HCT116 (cell line): ENCODE data around the gene OBSCN. TPM values are rescaled to one million over a fixed set of nuclear protein-coding genes. Genes with fewer than 3 reads are reported as not detected.

ENCODE experiments used
- ATAC-seq: fragments of 200-7000 bp; cut with Tn5 transposase; 2 replicates; pipeline ENCODE4 v1.9.1; 2020; ENCODE audit warnings: mild to moderate bottlenecking, moderate library complexity
- BruUV-seq: library from RNA; stranded (reverse); fragments of 400-500 nt; replicated peaks from 2 replicates; lab custom pipeline; 2021; lab: Mats Ljungman, UMichigan
- CTCF ChIA-PET: fragments of 300-600 bp; sonication (Branson Sonifier 250); formaldehyde crosslinking; loops from one replicate; lab custom pipeline; 2021; ENCODE audit warnings: antibody characterized with exemption; lab: Charles Lee
- POLR2A ChIA-PET: fragments of 300-600, 350-600 bp; sonication (Branson Sonifier 250); formaldehyde crosslinking; loops from one replicate; lab custom pipeline; 2021; ENCODE audit warnings: antibody characterized with exemption; lab: Charles Lee
- RAD21 ChIA-PET, 2 experiments: fragments of 300-600 bp; sonication (Branson Sonifier 250); formaldehyde crosslinking; loops; one replicate each; lab custom pipeline; 2023; ENCODE audit warnings: low total read pairs in 2 of 2; ENCODE audit not compliant: uncharacterized antibody in 2 of 2, unreplicated experiment in 2 of 2, low non-redundant PET in 1 of 2; lab: Charles Lee
- DNase-seq: peaks from one replicate; pipeline ENCODE4 v3.0.0-alpha.2; 2010; ENCODE audit warnings: low read depth, low spot score
- H2AFZ ChIP-seq: fragments of 200-600 bp; shearing (Covaris generic), sonication (generic); 2 replicates; pipeline ENCODE4 v1.6.1; 2017; ENCODE audit warnings: low read depth, mixed run types, mixed read lengths, antibody characterized with exemption, low read length; ENCODE audit not compliant: poor library complexity, severe bottlenecking
- H3K27ac ChIP-seq: 2 replicates; pipeline ENCODE4 v1.5.1; 2012; ENCODE audit warnings: low read depth, low read length
- H3K27me3 ChIP-seq: fragments of 200-600 bp; sonication (generic); 2 replicates; pipeline ENCODE4 v1.6.1; 2016; ENCODE audit warnings: mixed run types, low read length, mixed read lengths; ENCODE audit not compliant: insufficient read depth
- H3K36me3 ChIP-seq, 2 experiments: fragments of 200-500 bp in 1 of 2; fragments of 200-600 bp in 1 of 2; sonication (Bioruptor generic) in 1 of 2; sonication (generic) in 1 of 2; 2 replicates each; pipeline versions ENCODE4 v1.5.1 to v1.6.1; 2014 to 2016; ENCODE audit warnings: low read length in 2 of 2, inconsistent platforms in 1 of 2, mixed read lengths in 1 of 2, mixed run types in 1 of 2; ENCODE audit not compliant: insufficient read depth in 2 of 2, control insufficient read depth in 1 of 2
- H3K4me1 ChIP-seq, 2 experiments: fragments of 200-600 bp in 1 of 2; sonication (generic) in 1 of 2; 2 replicates each; pipeline versions ENCODE4 v1.5.1 to v1.6.1; 2012 to 2017; ENCODE audit warnings: low read length in 2 of 2, inconsistent platforms in 1 of 2, mild to moderate bottlenecking in 1 of 2, mixed read lengths in 1 of 2, mixed run types in 1 of 2, moderate library complexity in 1 of 2; ENCODE audit not compliant: insufficient read depth in 2 of 2, control insufficient read depth in 1 of 2
- H3K4me2 ChIP-seq: fragments of 200-600 bp; sonication (generic); 2 replicates; pipeline ENCODE4 v1.6.1; 2017; ENCODE audit warnings: mixed run types, low read length, mixed read lengths
- H3K4me3 ChIP-seq, 2 experiments: fragments of 200-600 bp in 1 of 2; sonication (generic) in 1 of 2; replicated peaks in 1 of 2; 2 replicates each; pipeline ENCODE4 v1.5.1; 2011 to 2016; ENCODE audit warnings: low read length in 2 of 2, control low read depth in 1 of 2, low read depth in 1 of 2, mild to moderate bottlenecking in 1 of 2, mixed read lengths in 1 of 2, mixed run types in 1 of 2
- H3K79me2 ChIP-seq: fragments of 200-600 bp; sonication (generic); 2 replicates; pipeline ENCODE4 v1.6.1; 2017; ENCODE audit warnings: mild to moderate bottlenecking, mixed run types, low read length, moderate library complexity, mixed read lengths; ENCODE audit not compliant: insufficient read depth
- H3K9ac ChIP-seq: fragments of 200-600 bp; sonication (generic); 2 replicates; pipeline ENCODE4 v1.6.1; 2016; ENCODE audit warnings: low read length, mixed read lengths
- H3K9me2 ChIP-seq: fragments of 200-600 bp; sonication (generic), shearing (Covaris generic); 2 replicates; pipeline ENCODE4 v1.6.1; 2017; ENCODE audit warnings: mixed run types, mild to moderate bottlenecking, moderate library complexity; ENCODE audit not compliant: insufficient read depth
- H3K9me3 ChIP-seq, 2 experiments: fragments of 200-500 bp in 1 of 2; fragments of 200-600 bp in 1 of 2; sonication (Bioruptor generic) in 1 of 2; sonication (generic) in 1 of 2; 2 replicates each; pipeline ENCODE4 v1.6.1; 2014 to 2017; ENCODE audit warnings: low read length in 2 of 2, mixed read lengths in 2 of 2, inconsistent platforms in 1 of 2, low read depth in 1 of 2, mild to moderate bottlenecking in 1 of 2, mixed run types in 1 of 2, moderate library complexity in 1 of 2; ENCODE audit not compliant: control insufficient read depth in 1 of 2, insufficient read depth in 1 of 2
- H4K20me1 ChIP-seq: fragments of 200-600 bp; sonication (generic), shearing (Covaris generic); 2 replicates; pipeline ENCODE4 v1.6.1; 2017; ENCODE audit warnings: mixed run types, mild to moderate bottlenecking, moderate library complexity; ENCODE audit not compliant: insufficient read depth
- EGR1 ChIP-seq: IDR thresholded peaks from 2 replicates; pipeline ENCODE4 v1.6.1; 2012; ENCODE audit warnings: low read depth
- ELF1 ChIP-seq: IDR thresholded peaks from 2 replicates; pipeline ENCODE4 v1.6.1; 2012; ENCODE audit warnings: low read depth, borderline replicate concordance
- EZH2 ChIP-seq: fragments of 200-600 bp; sonication (generic); IDR thresholded peaks from 2 replicates; pipeline ENCODE4 v1.6.1; 2017; ENCODE audit warnings: antibody characterized with exemption, mixed run types
- EZH2phosphoT487 ChIP-seq: fragments of 200-600 bp; IDR thresholded peaks from 2 replicates; pipeline ENCODE4 v1.6.1; 2018; ENCODE audit warnings: antibody characterized with exemption, borderline replicate concordance
- FOSL1 ChIP-seq: IDR thresholded peaks from 2 replicates; pipeline ENCODE4 v1.6.1; 2012; ENCODE audit warnings: low read depth
- JUND ChIP-seq: IDR thresholded peaks from 2 replicates; pipeline ENCODE4 v1.6.1; 2012
- MAX ChIP-seq: IDR thresholded peaks from 2 replicates; pipeline ENCODE4 v1.6.1; 2012
- REST ChIP-seq: IDR thresholded peaks from 2 replicates; pipeline ENCODE4 v1.6.1; 2012; ENCODE audit warnings: low read depth
- TCF7L2 ChIP-seq: IDR thresholded peaks from 2 replicates; pipeline ENCODE4 v1.7.0; 2011; ENCODE audit warnings: borderline replicate concordance, inconsistent platforms; ENCODE audit not compliant: insufficient read depth, insufficient read length; ENCODE audit errors: extremely low read depth
- ZBTB33 ChIP-seq: IDR thresholded peaks from 2 replicates; pipeline ENCODE4 v1.6.1; 2011; ENCODE audit warnings: mild to moderate bottlenecking, low read length, moderate library complexity; ENCODE audit not compliant: insufficient replicate concordance; ENCODE audit errors: extremely low read depth
- ZFX ChIP-seq: fragments of 450-650 bp; IDR thresholded peaks from 2 replicates; pipeline ENCODE4 v1.6.1; 2017
- ZNF274 ChIP-seq: fragments of 200-500 bp; sonication (Bioruptor generic); IDR thresholded peaks from 2 replicates; pipeline ENCODE4 v1.6.1; 2014; ENCODE audit warnings: mild to moderate bottlenecking, low read depth, low read length, inconsistent platforms
- intact Hi-C: fragments of 100-400 bp; cut with micrococcal nuclease; formaldehyde crosslinking; loops from 2 replicates; pipeline ENCODE4 v1.10.0; 2022
- total RNA-seq: library from RNA; stranded (reverse); gene quantifications from one replicate; pipeline ENCODE4 v1.2.1, GENCODE V29; 2021; ENCODE audit not compliant: unreplicated experiment

Gene OBSCN
- total RNA-seq, 1 experiment from 2014 or later = 16.6 TPM

GRCh38 chr1:228194436-228194835 lies 13.4 kb upstream of the OBSCN start:
- Histone ChIP-seq H3K4me3 (no peak overlapping the region), H3K79me2 (no peaks in the 10 kb centered on the region), H3K9me2 (no peaks in the 10 kb centered on the region), H3K9ac (no peak overlapping the region), H3K27me3 (no peaks in the 10 kb centered on the region), H4K20me1 (no peaks in the 10 kb centered on the region), H3K27ac (no peak overlapping the region), H3K4me1 (no peaks in the 10 kb centered on the region), H3K4me2 (no peak overlapping the region), H3K9me3 (peaks cover 4 to 13% of the 10 kb centered on the region in 2 experiments; a peak in 3 of 4 replicates), H2AFZ (no peak overlapping the region), H3K36me3 (no peaks in the 10 kb centered on the region)
- no peak for DNase-seq
- ATAC-seq = no peak
- TF ChIP-seq EZH2phosphoT487 = no peak
- no peak for TF ChIP-seq REST
- TF ChIP-seq ZFX = no peak
- no peak for TF ChIP-seq ZNF274
- TF ChIP-seq MAX = no peak
- TF ChIP-seq ZBTB33 = no peak
- TF ChIP-seq JUND = no peak
- no peak for TF ChIP-seq TCF7L2
- TF ChIP-seq ELF1 = no peak
- no peak for TF ChIP-seq EZH2
- TF ChIP-seq FOSL1 = no peak
- no peak for TF ChIP-seq EGR1
- no TSS peak for BruUV-seq
- intact Hi-C loops = no loop called here
- RAD21 ChIA-PET = no interaction called here
- POLR2A ChIA-PET = no interaction called here
- CTCF ChIA-PET = no interaction called here
